HepG2 (cell line): ENCODE measurements around the gene GPT2. TPM values are rescaled to one million over a fixed set of nuclear protein-coding genes. Genes with fewer than 3 reads are reported as not detected.

ENCODE experiments used
- ATF7-NPFF ChIP-seq: sonication (generic); formaldehyde crosslinking; IDR thresholded peaks from 2 replicates; pipeline ENCODE4 v1.8.1; 2023; ENCODE audit warnings: mild to moderate bottlenecking, low read depth, missing genetic modification reagents, moderate library complexity
- ETV5 ChIP-seq: IDR thresholded peaks from 2 replicates; pipeline ENCODE4 v1.6.1; 2018; ENCODE audit warnings: missing biosample characterization, missing genetic modification reagents, inconsistent platforms, borderline replicate concordance
- FOXA3 ChIP-seq: IDR thresholded peaks from 2 replicates; pipeline ENCODE4 v1.6.1; 2016; ENCODE audit warnings: missing genetic modification reagents, missing compliant biosample characterization
- FOXK2 ChIP-seq: fragments of 450-650 bp; IDR thresholded peaks from 2 replicates; pipeline ENCODE4 v1.6.1; 2016
- IRX3 ChIP-seq: sonication (generic); formaldehyde crosslinking; IDR thresholded peaks from 2 replicates; pipeline ENCODE4 v1.8.1; 2023; ENCODE audit warnings: mild to moderate bottlenecking, low read depth, missing genetic modification reagents, borderline replicate concordance
- MAFF ChIP-seq: IDR thresholded peaks from 2 replicates; pipeline ENCODE4 v1.6.1; 2011; ENCODE audit warnings: low read depth, low read length, improper control_type of control experiment
- MZF1 ChIP-seq: sonication (generic); formaldehyde crosslinking; IDR thresholded peaks from 2 replicates; pipeline ENCODE4 v1.8.1; 2023; ENCODE audit warnings: mild to moderate bottlenecking, missing genetic modification reagents, borderline replicate concordance
- NFAT5 ChIP-seq: sonication (generic); formaldehyde crosslinking; IDR thresholded peaks from 2 replicates; pipeline ENCODE4 v1.4.0; 2020; ENCODE audit warnings: missing genetic modification reagents
- ZBTB7B ChIP-seq: sonication (generic); formaldehyde crosslinking; IDR thresholded peaks from 2 replicates; pipeline ENCODE4 v1.4.0; 2020; ENCODE audit warnings: missing genetic modification reagents
- ZEB1 ChIP-seq: IDR thresholded peaks from 2 replicates; pipeline ENCODE4 v1.6.1; 2012; ENCODE audit warnings: mild to moderate bottlenecking, low read depth, inconsistent platforms; ENCODE audit not compliant: insufficient replicate concordance
- ZHX2 ChIP-seq, 2 experiments: sonication (generic) in 1 of 2; formaldehyde crosslinking in 1 of 2; IDR thresholded peaks; 2 replicates each; pipeline versions ENCODE4 v1.6.1 to v1.9.0; 2014 to 2022; ENCODE audit warnings: antibody characterized with exemption in 1 of 2, borderline replicate concordance in 1 of 2, inconsistent platforms in 1 of 2, low read depth in 1 of 2, missing genetic modification reagents in 1 of 2
- ZNF281 ChIP-seq: sonication (generic); formaldehyde crosslinking; IDR thresholded peaks from 2 replicates; pipeline ENCODE4 v1.4.0; 2020; ENCODE audit warnings: missing genetic modification reagents, borderline replicate concordance
- ZNF761 ChIP-seq: sonication (generic); formaldehyde crosslinking; conservative IDR thresholded peaks from 2 replicates; pipeline ENCODE4 v1.4.0; 2020; ENCODE audit warnings: mild to moderate bottlenecking, missing genetic modification reagents
- ZSCAN31 ChIP-seq: sonication (generic); formaldehyde crosslinking; IDR thresholded peaks from 2 replicates; pipeline ENCODE4 v1.5.0; 2020; ENCODE audit warnings: low read depth, mild to moderate bottlenecking, missing genetic modification reagents
- polyA plus RNA-seq, 8 experiments: library from polyadenylated mRNA; depleted of rRNA in 3 of 8; stranded (reverse) in 7 of 8; unstranded in 1 of 8; fragments of >200 nt; fragmentation: Illumina TruSeq in 4 of 8; extraction: Trizol in 4 of 8; gene quantifications; 2 replicates each; pipeline versions ENCODE4 v1.2.1 to v1.2.3, GENCODE V29; 2011 to 2016; ENCODE audit warnings: low read depth in 4 of 8, missing spikeins in 1 of 8, mixed read lengths in 1 of 8; ENCODE audit not compliant: insufficient read depth in 1 of 8
- total RNA-seq, 5 experiments: library from RNA; depleted of rRNA; stranded (reverse); fragments of >200 nt; fragmentation: Illumina TruSeq; extraction: Trizol; gene quantifications; 2 replicates each; pipeline ENCODE4 v1.2.3, GENCODE V29; 2016; ENCODE audit warnings: low read depth in 1 of 5

Gene GPT2
- total and polyA plus RNA-seq, 2 of the 13 experiments (the other 11 are each of a cell fraction or from before 2014, with no cell fraction given): 138 to 267 TPM

- TF ChIP-seq ZNF281 (no peak), ZNF761 (CRISPR knock-in tag) (0 out of 2 replicates have a peak, but pooled peaks have one; percentile 72), FOXA3 (CRISPR knock-in tag) (no peak; the same call in 1 of the 2 replicates), NFAT5 (CRISPR knock-in tag) (no peak), ZHX2 (IDR thresholded peaks at IDR 0.05; ENCODE audit: low read depth) (no peak), ZHX2 (CRISPR knock-in tag; IDR thresholded peaks at IDR 0.05; ENCODE audit: borderline replicate concordance) (no peak; the same call in 1 of the 2 replicates), ATF7-NPFF (CRISPR knock-in tag) (no peak), ETV5 (peak; percentile 19; the same call in 1 of the 2 replicates), ZEB1 (no peak), ZSCAN31 (peak; percentile 51; the same call in 1 of the 2 replicates), IRX3 (CRISPR knock-in tag) (no peak), FOXK2 (no peak), MZF1 (CRISPR knock-in tag) (no peak), MAFF (no peak), ZBTB7B (CRISPR knock-in tag) (0 out of 2 replicates have a peak, but pooled peaks have one; percentile 46)
Measured at GRCh38 chr16:46853713-46854443, 30.3 kb upstream of the GPT2 start (continued).
